OCI-LY1 (cell line): Measurements from ENCODE around the gene RDH13.
"Not testable (repeated sequence)": the region's sequence is repeated elsewhere in the genome, so short reads cannot be mapped to it uniquely, and the experiment has no call there.

ENCODE experiments used
- H2AFZ ChIP-seq: fragments of 200-600 bp; sonication (generic), shearing (Covaris generic); 2 replicates; pipeline ENCODE4 v1.6.0; 2014; ENCODE audit warnings: antibody characterized with exemption, mild to moderate bottlenecking, low read length
- H3F3A ChIP-seq: fragments of 200-600 bp; sonication (generic), shearing (Covaris generic); 2 replicates; pipeline ENCODE4 v1.6.0; 2014; ENCODE audit warnings: mild to moderate bottlenecking, antibody characterized with exemption, low read length, moderate library complexity; ENCODE audit not compliant: insufficient read depth
- H3K27ac ChIP-seq: fragments of 200-600 bp; sonication (generic); 2 replicates; pipeline ENCODE4 v1.5.1; 2014; ENCODE audit warnings: low read length, mixed run types, mild to moderate bottlenecking, low read depth; ENCODE audit not compliant: poor library complexity, severe bottlenecking
- H3K27me3 ChIP-seq: fragments of 200-600 bp; sonication (generic); 2 replicates; pipeline ENCODE4 v1.6.0; 2014; ENCODE audit warnings: antibody characterized with exemption, mild to moderate bottlenecking, low read length, moderate library complexity; ENCODE audit not compliant: insufficient read depth
- H3K36me3 ChIP-seq: fragments of 200-600 bp; sonication (generic); 2 replicates; pipeline ENCODE4 v1.6.1; 2014; ENCODE audit warnings: mild to moderate bottlenecking, antibody characterized with exemption, low read length, moderate library complexity, mixed read lengths; ENCODE audit not compliant: insufficient read depth
- H3K4me1 ChIP-seq: fragments of 200-600 bp; sonication (generic); 2 replicates; pipeline ENCODE4 v1.5.1; 2014; ENCODE audit warnings: mild to moderate bottlenecking, low read length, moderate library complexity; ENCODE audit not compliant: insufficient read depth, severe bottlenecking
- H3K4me2 ChIP-seq: fragments of 200-600 bp; sonication (generic), shearing (Covaris generic); 2 replicates; pipeline ENCODE4 v1.6.1; 2014; ENCODE audit warnings: low read length
- H3K4me3 ChIP-seq: fragments of 200-600 bp; sonication (generic); 2 replicates; pipeline ENCODE4 v1.5.1; 2014; ENCODE audit warnings: low read length, low read depth, mild to moderate bottlenecking, mixed read lengths; ENCODE audit not compliant: poor library complexity, severe bottlenecking
- H3K79me2 ChIP-seq: fragments of 200-600 bp; shearing (Covaris generic); 2 replicates; pipeline ENCODE4 v1.6.1; 2016; ENCODE audit warnings: mixed run types, low read length, mixed read lengths; ENCODE audit not compliant: insufficient read depth
- H3K9ac ChIP-seq: fragments of 200-600 bp; sonication (generic), shearing (Covaris generic); 2 replicates; pipeline ENCODE4 v1.6.1; 2014; ENCODE audit warnings: mild to moderate bottlenecking, low read length, mixed read lengths
- H3K9me2 ChIP-seq: fragments of 200-600 bp; sonication (generic), shearing (Covaris generic); 2 replicates; pipeline ENCODE4 v1.6.1; 2014; ENCODE audit warnings: low read depth, mild to moderate bottlenecking, low read length, mixed read lengths
- H3K9me3 ChIP-seq: fragments of 200-600 bp; shearing (Covaris generic); 2 replicates; pipeline ENCODE4 v1.6.1; 2014; ENCODE audit warnings: low read length, mixed read lengths
- H4K20me1 ChIP-seq: fragments of 200-600 bp; sonication (generic), shearing (Covaris generic); 2 replicates; pipeline ENCODE4 v1.6.0; 2016; ENCODE audit warnings: mild to moderate bottlenecking, low read length; ENCODE audit not compliant: insufficient read depth
- EZH2 ChIP-seq: fragments of 200-600 bp; sonication (generic), shearing (Covaris generic); IDR thresholded peaks from 2 replicates; pipeline ENCODE4 v1.8.0; 2017; ENCODE audit warnings: borderline replicate concordance, mixed run types, mild to moderate bottlenecking, antibody characterized with exemption, low read length, moderate library complexity, mixed read lengths
- TF ChIP-seq, protein P1 (sequence below): fragments of 200-600 bp; sonication (generic), shearing (Covaris generic); IDR thresholded peaks from 2 replicates; pipeline ENCODE4 v1.5.1; 2017; ENCODE audit warnings: mild to moderate bottlenecking, antibody characterized with exemption, low read length, moderate library complexity, mixed read lengths

Gene RDH13

DNA sequence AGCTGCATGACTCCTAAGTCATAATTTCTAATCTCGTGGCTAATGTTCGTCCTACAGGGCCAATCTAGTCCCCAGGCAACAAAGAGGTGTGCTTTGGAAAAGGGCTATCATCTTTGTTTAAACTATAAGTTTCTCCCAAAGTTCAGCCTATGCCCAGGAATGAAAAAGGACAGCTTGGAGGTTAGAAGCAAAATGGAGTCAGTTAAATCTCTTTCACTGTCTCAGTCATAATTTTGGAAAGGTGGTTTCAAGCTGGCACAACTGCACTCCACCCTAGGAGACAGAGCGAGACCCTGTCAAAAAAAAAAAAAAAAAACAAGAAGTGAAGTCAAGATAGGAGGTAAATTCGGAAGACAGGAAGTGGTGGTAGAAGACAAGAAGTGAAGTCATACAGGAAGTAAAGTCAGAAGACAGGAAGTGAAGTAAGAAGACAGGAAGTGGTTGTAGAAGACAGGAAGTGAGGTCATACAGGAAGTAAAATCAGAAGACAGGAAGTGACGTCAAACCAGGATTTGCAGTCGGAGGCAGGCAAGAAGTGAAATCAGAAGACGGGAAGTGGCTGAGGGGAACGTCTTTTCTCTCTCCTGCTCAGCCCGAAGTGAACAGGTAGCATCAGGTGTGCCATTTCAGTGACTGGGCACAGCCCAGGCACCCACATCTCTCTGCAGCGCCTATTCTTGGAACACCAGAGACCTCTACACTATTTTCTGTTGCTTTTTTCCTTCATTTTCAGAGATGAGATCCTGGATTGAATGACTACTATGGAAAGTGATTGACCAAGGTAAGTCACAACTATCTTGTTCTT, 57.1 kb downstream of the RDH13 start:
- peaks cover 23% of the 10 kb centered on the region for H3K4me1 ChIP-seq
- H3F3A ChIP-seq, result no peaks in the 10 kb centered on the region
- peak overlapping the region; percentile 81 for H3K4me2 ChIP-seq
- H4K20me1 ChIP-seq, result no peaks in the 10 kb centered on the region
- peaks cover 5% of the 10 kb centered on the region; the same call in 1 of the 2 replicates for H3K36me3 ChIP-seq
- H3K4me3 ChIP-seq, result peak overlapping the region; percentile 89
- H2AFZ ChIP-seq, result peak overlapping the region; percentile 66
- peaks cover 7% of the 10 kb centered on the region; the same call in 1 of the 2 replicates for H3K79me2 ChIP-seq
- peaks cover 10% of the 10 kb centered on the region; the same call in 1 of the 2 replicates for H3K9me3 ChIP-seq
- H3K27me3 ChIP-seq, result no peaks in the 10 kb centered on the region
- peak overlapping the region; percentile 72 for H3K9ac ChIP-seq
- no peak for TF ChIP-seq EZH2
- TF ChIP-seq, protein P1, sequence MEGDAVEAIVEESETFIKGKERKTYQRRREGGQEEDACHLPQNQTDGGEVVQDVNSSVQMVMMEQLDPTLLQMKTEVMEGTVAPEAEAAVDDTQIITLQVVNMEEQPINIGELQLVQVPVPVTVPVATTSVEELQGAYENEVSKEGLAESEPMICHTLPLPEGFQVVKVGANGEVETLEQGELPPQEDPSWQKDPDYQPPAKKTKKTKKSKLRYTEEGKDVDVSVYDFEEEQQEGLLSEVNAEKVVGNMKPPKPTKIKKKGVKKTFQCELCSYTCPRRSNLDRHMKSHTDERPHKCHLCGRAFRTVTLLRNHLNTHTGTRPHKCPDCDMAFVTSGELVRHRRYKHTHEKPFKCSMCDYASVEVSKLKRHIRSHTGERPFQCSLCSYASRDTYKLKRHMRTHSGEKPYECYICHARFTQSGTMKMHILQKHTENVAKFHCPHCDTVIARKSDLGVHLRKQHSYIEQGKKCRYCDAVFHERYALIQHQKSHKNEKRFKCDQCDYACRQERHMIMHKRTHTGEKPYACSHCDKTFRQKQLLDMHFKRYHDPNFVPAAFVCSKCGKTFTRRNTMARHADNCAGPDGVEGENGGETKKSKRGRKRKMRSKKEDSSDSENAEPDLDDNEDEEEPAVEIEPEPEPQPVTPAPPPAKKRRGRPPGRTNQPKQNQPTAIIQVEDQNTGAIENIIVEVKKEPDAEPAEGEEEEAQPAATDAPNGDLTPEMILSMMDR, result no peak
- peak overlapping the region; percentile 72 for H3K27ac ChIP-seq
- H3K9me2 ChIP-seq, result no peaks in the 10 kb centered on the region

DNA sequence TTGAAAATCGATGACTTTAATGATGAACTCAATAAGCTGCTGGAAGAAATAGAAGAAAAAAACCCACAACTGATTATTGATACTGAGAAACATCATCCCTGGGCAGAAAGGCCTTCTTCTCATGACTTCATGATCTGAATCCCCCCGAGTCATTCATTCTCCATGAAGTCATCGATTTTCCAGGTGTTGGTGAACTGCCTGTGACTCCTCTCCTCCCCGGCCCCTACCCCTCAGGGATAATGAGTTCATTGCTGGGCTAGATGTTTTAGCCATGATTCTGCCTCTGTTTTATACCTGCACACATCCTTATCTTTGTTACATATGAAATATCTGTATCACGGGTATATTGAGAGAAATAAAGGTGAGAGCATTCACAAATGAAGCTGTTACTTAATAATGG, 62.2 kb downstream of the RDH13 start:
- no peak overlapping the region for H3K27ac ChIP-seq
- no peak overlapping the region for H3K4me3 ChIP-seq
- peaks cover 5% of the 10 kb centered on the region; the same call in 1 of the 2 replicates for H3K36me3 ChIP-seq
- TF ChIP-seq, protein P1, result no peak
- TF ChIP-seq EZH2, result no peak
- no peaks in the 10 kb centered on the region for H3K27me3 ChIP-seq
- H3K4me1 ChIP-seq, result peaks cover 13% of the 10 kb centered on the region
- H3K9me3 ChIP-seq, result peaks cover 10% of the 10 kb centered on the region; the same call in 1 of the 2 replicates
- H3F3A ChIP-seq, result no peaks in the 10 kb centered on the region
- H2AFZ ChIP-seq, result no peak overlapping the region
- no peaks in the 10 kb centered on the region for H3K9me2 ChIP-seq
- no peaks in the 10 kb centered on the region for H4K20me1 ChIP-seq
- H3K79me2 ChIP-seq, result no peaks in the 10 kb centered on the region
- no peak overlapping the region for H3K4me2 ChIP-seq
- H3K9ac ChIP-seq, result no peak overlapping the region

DNA sequence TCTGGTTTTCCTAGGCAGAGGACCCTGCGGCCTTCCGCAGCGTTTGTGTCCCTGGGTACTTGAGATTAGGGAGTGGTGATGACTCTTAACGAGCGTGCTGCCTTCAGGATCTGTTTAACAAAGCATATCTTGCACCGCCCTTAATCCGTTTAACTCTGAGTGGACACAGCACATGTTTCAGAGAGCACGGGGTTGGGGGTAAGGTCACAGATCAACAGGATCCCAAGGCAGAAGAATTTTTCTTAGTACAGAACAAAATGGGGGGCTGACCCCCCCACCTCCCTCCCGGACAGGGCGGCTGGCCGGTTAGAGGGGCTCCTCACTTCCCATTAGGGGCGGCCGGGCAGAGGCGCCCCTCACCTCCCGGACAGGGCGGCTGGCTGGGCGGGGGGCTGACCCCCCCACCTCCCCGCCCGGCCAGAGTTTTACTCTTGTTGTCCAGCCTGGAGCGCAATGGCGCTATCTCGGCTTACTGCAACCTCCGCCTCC, 64.2 kb downstream of the RDH13 start:
- H3F3A ChIP-seq, H4K20me1 ChIP-seq, H3K4me2 ChIP-seq, H2AFZ ChIP-seq, H3K27me3 ChIP-seq, H3K9me2 ChIP-seq, H3K36me3 ChIP-seq, H3K9ac ChIP-seq, H3K79me2 ChIP-seq, H3K4me3 ChIP-seq, H3K27ac ChIP-seq, H3K9me3 ChIP-seq: not testable (repeated sequence)
- H3K4me1 ChIP-seq, result peaks cover 11% of the 10 kb centered on the region
